Ecto neural progenitor cell (in vitro differentiated cells): ENCODE data around the gene HS3ST3B1.

Experiments used
- DNase-seq: peaks from one replicate; pipeline ENCODE4 v3.0.0-alpha.2; 2018; ENCODE audit warnings: low spot score

HS3ST3B1 gene

DNA sequence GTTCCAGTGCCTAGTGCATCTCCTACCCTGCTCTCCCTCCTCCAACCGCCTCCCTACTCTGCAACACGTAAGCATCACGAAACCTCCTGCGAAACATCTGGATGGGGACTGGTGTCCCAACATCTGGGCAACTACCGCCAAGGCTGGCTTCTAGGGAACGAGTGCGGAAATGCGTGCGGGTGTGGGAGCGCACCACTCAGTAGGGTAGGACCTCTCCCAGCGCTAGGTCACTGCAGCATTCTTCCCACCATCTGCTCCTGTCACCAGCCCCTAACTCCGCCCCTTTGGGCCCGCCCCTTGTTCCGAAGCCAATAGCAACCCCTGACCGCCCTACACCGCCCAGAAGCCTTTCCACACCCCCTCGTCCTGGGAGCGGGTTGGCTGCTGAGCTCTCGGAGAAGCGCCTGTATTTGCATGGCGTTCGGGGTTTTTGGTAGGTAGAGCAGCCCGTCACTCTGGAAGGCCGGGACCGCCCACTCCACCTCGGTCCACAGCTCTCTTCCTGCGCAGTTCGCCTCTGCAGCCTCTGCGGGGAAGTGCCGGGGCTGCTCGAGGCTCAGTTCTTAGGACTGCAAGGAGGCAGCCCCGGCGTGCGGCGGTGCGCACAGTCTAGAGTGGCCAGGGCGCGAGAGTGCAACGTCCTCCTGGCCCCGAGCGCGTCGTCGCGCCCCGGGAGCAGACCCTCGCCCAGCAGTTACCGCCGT is at the start of gene HS3ST3B1:
Gene HS3ST3B1, plus strand, starts transcription at position 507 of the 704 bp plus-strand sequence. CDS start 438 bp downstream, outside the sequence.
- DNase-seq: peak; percentile 100

DNA sequence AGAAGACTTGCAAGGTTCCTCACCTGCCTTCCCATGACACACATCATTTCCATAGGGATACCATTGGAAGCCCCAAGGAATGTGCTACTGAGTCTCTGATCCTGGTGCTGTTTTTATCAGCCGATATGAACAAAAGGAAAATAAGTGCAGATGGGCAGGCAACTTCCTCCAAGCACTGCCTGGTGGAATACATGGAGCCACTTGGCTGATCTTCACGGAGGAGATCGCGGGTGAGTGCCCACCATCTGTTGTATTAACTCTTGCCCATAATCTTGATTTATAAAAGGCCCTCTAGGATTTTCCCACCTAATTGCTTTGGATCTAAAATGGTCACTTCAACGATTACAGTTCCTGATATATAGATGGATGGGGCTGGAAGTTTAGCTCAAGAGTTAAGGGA is 39.5 kb upstream of the HS3ST3B1 start:
- DNase-seq: no peak

DNA sequence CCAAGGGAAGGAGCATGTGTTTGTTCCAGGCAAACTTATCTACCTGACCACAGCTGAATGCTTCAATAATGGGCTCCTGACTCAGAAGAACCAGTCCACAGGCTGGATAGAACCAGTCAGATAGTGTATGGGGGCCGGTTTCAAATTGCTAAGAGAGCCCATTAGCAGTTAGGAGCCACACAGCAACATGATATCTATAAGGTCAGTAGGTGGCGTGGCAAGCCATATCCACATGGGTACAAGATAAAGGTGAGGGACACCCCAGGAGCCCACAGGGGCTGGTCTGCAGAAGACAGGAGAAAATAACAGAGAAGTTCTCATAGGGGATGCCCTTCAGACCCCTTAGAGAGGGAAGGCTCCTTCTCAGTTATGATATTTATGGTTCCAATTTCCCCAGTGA is 32.6 kb upstream of the HS3ST3B1 start:
- DNase-seq: no peak

DNA sequence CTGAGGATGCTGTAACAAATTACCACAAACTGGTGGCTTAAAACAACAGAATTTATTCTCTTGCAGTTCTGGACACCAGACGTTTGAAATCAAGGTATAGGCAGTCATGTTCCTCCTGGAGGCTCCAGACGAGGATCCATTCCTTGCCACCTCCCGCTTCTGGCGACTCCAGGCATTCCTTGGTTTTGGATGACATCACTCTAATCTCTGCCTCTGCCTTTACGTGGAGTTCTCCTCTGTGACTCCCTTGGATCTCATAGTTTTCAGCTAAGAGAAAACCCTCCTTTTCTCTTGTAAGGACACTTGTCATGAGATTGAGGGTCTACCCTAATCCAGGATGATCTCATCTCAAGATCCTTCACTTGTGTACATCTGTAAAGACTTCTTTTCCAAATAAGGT is 31.4 kb upstream of the HS3ST3B1 start:
- DNase-seq: no peak

DNA sequence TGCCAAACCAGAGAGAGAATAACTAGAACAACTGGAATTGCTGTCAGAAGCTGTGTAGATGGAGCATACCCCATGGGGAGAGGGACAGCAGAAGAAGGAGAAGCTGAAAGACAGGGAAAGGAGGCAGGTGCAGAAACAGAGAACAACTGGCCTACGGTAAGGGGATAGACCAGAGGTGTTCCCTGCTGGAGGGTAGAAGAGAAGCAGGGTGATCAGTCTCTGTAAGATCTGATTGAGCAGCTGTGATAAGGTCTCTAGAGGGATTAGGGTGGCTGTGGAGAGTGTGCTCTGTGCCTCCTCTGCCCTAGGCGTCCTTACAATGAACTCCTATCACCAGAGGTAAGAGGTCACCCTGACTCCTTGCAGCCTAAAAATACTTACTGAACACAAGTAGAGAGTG is 30.4 kb upstream of the HS3ST3B1 start:
- no peak for DNase-seq

DNA sequence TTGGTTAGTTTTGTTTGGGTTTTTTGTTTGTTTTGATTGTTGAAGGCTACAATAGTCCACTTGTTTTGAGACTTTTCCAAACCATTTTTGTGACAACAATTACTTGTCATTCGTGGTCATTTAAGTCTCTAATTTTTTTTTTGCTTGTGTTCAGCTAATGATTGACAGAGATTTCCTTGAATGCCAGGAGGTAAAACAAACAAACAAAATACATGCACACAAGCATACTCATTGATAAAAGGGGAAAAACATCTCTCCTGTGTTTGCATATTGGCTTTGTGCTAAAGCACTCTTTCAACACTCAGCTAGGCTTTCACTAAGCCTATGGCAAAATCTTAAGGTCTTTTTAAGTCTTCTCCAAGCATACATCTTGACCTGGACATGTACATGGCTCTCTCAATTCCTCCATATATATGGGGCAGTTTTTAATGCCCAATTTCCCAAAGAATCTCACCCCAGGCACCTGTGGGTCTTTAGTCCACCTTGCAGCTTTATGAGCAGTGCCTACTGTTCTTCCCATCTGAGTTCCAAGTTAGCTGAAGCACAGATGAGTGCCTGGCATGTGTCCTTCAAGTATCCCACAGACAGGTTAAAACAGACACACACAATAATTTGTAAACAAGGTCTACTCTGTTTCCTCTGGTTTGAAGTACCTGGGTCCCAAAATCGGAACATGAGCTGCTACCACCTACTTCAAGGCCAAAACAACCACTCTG is 24.2 kb upstream of the HS3ST3B1 start:
- DNase-seq: no peak

DNA sequence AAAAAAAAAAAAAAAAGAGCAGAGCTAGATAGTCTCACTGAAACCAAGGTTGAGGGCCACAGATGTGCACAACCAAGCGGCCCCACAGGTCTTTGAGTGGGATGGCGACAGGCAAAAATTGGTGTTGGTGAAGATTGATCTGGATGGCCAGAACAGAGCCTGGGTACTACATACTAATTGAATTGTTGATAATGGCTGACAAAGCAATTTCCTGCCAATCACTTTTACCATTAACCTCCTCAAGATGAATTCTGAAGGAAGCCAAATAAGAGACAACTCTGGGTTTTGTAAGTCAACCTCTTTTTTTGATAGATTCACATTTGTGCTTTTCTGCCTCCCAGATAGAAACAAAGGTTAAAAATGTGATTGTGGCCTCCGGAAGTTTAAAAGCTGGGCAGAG is 19.4 kb upstream of the HS3ST3B1 start:
- no peak for DNase-seq

DNA sequence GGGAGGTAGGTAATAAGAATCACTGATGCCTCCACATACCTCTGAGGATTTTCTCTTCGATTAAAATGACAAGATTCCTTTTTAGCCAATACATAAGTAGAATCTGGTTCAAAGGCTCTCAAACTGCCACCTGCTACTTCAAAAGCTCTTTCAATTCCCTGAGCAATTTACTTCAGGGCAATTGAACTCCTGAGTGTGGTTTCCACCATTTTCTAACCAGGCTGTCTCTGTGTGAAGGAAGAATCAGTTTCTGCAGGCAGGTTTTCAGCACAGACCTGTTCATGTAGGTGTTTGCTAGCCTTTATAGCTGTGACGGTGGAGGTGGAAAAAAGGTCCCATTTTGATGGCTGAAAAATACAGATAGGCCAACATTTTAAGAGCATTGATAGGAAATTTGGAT is 18.2 kb upstream of the HS3ST3B1 start:
- no peak for DNase-seq

DNA sequence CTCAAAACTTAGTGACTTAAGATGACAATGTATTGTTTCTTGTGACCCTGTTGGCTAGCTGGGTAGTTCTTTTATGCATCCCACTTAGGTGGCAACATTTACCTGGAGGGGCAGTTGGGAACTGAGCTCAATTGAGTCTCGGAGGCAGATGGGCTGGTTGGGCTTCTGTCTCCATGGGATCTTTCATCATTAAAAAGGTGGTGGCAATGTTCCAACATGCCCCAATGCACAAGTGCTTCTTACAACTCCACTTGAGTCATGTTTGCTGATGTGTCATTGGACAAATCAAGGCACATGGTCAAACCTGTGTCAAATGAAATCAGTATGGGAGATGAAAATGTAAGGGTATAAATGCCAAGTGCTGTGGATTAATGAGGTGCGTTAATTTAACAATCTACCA is 11.7 kb upstream of the HS3ST3B1 start:
- DNase-seq: no peak

DNA sequence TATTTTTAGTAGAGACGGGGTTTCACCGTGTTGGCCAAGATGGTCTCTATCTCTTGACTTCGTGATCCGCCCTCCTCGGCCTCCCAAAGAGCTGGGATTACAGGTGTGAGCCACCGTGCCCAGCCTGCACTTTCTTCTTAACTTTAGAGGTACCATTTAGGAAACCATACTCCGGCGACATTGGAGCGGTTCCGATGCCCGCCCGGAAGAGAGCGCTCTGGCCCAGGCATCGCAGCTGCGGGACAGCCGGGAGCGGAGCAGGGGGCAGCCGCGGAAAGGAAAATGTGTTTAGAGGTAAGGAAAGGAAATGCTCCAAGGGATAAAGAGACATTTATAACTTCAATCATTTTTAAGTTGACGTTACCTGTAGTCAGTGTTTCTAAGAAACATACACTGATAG is 6.0 kb upstream of the HS3ST3B1 start:
- no peak for DNase-seq

DNA sequence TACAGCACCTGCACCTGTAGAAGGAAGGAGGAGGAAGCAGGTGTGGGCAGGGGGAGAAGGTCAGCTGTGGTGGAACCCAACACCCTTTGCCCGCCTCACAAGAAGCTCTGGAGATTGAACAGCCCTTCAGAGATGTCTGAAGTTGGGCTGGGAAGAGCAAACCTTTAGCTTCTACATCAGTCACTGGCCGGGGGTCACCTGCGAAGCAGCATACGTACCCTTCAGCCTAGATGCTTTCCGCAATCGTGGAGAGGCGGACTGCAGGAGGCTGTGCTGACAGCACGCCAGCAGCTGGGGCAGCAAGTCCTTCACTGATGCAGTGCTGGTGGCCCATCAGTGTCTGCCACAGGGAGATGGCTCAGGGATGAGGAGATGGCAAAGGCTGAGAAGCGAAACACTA is 5.2 kb upstream of the HS3ST3B1 start:
- DNase-seq: no peak

DNA sequence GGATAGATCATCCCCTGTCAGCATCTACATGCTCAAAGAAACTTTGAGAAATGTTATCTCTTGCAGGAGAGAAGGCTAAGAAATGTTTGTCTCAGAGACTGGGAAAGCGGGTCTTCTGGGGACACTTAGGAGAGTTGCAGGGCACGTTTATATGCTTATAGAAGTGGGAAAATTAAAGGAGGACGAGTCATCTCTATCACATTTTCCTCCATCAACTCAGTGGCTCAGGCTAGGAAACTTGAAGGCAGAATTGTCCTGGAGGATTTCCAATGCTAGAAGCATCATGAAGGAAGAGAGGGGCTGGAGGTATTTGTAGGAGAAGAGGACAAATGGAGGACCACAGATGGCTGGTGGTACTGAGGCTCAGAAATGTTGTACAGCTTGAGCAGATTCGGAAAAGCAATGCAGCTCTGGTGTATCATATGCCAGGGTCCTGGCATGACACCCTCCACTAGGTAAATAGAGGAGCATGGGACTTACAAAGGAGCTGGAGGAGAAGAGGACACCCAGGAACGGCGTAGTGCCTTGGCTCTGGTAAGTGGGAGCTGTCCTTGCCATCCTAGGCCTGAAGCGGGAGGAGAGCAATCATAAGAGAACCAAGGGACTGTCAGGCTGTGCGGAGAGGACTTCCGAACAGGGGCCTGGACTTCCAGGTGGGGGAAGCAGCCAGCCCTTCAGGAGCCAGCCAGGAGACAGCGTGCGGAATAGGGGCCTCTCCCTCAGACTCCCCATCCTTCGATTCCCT is 4.5 kb upstream of the HS3ST3B1 start:
- no peak for DNase-seq

DNA sequence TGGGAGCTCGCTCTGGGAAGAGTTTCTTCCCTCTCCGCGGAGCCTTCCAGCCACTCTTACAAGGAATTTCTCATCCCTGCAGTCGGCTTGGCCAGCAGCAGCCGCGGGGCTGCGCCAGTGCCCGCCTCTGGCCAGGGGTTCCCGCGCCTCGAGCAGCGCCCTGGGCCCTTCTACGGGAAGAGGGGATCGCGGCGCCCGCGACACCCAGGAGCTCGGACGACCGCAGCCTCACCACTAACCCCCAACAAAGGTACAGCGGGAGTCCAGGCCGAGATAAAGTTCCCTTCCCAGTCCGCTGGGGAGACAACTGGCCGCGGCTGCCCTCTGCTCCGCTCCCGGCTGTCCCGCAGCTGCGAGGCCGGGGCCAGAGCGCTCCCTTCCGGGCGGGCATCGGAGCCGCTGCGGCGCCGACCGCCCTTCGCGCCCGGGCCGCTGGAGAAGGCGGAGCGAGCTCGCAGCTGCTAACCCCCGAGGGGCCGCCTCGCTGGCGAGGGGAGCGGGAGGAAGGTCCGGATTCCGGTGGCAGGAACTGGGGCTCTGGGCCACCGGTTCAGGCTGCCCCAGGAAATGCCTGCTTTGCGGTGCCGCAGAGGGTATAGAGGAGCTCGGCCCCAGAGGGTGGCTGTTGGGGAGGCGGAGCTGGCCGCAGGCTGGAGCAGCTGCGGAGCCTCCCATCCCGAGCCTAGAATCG is 3.6 kb upstream of the HS3ST3B1 start:
- DNase-seq: peak; percentile 90

DNA sequence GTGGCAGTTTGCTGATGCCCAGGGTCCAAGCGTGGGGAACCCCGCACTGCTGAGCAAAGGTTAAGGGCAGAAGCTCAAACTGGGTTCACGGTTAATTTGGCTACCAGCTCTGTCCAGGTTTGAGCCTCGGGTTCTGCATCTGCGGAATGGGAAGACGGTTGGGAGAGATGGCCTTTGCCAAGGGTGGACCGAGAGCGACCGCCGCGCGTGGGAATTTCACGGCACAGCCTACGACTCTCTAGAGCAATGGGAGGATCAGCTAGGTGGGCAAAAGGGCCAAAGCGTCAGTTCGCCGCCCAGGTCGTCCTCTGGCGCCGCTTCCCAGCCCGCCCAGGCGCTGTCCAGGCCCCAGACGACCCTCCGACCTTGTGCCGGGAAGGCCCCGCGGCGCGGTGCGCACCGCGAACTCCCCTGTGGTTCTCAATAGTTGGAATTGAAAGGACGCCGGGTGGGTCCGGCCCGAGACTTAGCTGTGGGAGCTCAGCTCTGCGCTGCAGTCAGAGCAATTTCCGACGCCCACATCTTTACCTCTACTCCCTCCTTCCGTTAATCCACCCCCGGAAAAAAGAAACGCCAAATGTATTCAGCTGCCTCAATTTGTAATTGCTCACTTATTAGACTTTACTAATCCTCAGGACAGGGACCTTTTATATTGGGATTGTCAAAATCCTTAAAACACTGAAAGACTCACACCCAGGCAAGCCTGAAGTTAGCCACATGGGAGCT is 2.5 kb upstream of the HS3ST3B1 start:
- peak; percentile 77 for DNase-seq

DNA sequence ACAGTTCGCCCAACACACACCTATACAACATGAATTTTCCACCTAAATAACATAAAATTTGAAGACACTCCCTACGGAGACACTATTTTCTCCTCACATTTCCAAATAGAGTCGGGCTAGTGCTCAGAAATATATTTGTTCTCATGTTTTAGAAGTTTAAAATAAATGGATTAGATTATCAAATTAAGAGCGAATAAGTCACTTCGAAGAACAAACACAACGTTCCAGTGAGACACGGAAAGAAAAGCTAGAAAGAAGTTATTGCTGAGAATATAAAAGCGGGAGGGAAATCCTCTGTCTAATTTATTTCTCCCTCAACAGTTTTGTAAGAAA is 2.0 kb upstream of the HS3ST3B1 start:
- DNase-seq: no peak

DNA sequence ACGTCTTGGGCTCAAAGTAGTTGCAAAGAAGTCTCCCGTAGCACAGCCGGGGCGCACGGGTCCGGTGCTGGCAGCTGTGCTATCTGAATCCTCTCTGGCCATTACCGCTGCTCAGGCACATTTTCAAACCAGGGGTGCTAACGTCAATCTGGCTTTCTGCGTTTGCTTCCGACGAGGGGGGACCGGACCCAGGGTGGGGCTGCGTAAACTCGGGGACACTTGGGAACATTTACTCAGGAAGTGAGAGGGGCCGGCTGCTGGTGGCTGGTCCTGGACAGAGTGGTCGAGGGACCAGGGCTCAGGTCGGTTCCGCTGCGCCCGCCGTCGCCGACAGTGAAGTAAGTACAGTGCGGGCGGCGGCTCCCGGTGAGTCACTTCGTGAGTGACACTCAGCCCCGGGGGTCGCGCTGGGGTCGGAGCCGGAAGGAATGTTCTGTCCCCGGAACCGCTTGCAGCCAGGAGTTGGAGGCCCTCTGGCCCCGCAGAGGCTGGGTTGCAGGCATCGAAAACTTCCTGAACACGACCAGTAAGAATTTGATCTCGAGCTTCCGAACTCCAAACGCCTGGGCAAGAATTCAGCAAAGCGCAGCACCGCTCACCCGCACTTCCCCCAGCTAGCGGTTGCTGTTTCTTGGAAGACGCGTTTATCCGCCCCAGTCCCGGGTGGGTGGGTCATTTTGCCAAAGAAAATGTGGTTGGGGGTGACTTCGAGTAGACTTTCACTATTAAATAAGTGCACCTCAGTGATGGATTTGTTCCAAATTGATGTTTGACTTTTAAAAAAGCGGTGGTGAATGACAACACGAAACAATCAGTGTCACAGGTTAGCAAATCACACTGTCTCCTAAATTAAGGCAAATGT is 1.4 kb upstream of the HS3ST3B1 start:
- peak; percentile 85 for DNase-seq

DNA sequence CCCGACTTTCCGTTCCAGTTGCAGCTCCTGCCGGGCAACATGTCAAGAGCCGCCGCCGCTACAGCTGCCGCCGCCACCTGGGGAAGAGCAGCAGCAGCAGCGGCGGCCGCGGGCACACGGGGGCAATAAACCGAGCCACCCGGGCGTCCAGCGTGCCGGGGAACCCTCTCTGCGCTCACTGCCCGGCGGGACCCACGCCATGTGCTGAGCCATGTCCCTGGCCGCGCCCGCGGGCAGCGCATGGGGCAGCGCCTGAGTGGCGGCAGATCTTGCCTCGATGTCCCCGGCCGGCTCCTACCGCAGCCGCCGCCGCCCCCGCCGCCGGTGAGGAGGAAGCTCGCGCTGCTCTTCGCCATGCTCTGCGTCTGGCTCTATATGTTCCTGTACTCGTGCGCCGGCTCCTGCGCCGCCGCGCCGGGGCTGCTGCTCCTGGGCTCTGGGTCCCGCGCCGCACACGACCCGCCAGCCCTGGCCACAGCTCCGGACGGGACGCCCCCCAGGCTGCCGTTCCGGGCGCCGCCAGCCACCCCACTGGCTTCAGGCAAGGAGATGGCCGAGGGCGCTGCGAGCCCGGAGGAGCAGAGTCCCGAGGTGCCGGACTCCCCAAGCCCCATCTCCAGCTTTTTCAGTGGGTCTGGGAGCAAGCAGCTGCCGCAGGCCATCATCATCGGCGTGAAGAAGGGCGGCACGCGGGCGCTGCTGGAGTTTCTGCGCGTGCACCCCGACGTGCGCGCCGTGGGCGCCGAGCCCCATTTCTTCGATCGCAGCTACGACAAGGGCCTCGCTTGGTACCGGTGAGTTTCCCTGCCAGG is 604 bp downstream of the HS3ST3B1 start:
- DNase-seq: peak; percentile 75

DNA sequence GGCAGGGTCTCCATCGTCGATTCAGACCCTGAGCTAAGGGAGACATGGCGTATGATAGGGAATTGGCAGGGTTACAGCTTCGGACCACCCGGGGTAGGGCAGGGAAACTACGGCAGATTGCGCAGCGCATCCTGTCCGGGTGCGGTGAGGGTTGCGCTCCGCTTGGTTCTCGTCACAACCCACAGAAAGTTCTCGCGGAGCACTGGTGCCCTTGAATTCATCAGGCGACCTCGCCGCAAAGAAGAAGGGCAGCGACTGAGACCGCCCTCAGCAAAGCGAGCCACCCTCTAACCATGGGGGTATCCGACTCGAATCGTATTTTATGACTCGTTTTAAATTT is 1.2 kb downstream of the HS3ST3B1 start:
- peak; percentile 67 for DNase-seq

DNA sequence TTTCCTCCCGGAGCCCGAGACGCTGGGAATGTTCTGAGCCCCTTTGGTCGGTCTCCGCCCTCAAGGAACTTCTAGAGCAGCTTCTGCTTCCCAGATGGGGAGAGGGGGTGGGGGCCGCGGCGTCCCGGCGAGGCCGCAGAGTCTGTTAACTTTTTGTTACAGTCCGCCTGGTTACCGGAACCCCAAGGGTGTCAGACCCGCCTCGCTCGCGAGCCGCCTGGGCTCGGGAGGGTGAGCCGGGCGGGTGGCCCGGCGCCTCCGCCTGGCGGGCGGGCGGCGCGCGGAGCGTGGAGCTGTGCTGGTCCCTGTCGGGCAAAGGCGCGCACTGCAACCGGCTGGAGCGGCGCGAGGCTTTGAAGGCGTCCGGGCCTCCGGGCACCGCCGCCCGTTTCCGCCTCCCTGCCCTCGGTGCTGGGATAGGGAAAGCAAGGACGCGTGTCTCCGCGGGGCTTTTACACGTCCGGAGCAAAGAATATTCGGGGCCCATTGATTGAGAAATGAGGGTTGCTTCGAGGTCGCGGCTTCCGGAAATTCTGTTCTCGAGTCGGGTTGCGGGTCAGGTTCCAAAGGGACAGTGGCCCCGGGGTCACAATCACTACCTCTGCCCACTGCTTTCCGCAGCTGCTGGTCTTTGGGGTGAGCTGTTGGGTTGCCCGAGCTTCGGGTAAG is 1.7 kb downstream of the HS3ST3B1 start:
- peak; percentile 94 for DNase-seq
